K562 (cell line): ENCODE measurements around the gene DRAXIN. TPM values are rescaled to one million over a fixed set of nuclear protein-coding genes. Genes with fewer than 3 reads are reported as not detected.

ENCODE experiments used
- ATAC-seq: fragments of 200-7000 bp; cut with Tn5 transposase; 3 replicates; pipeline ENCODE4 v1.9.1; 2020; ENCODE audit warnings: moderate library complexity
- BruUV-seq: library from RNA; stranded (reverse); fragments of 400-500 nt; replicated peaks from 2 replicates; lab custom pipeline; 2021; lab: Mats Ljungman, UMichigan
- CTCF ChIA-PET: fragments of 300-600 bp; formaldehyde crosslinking; extraction: SDS; loops from one replicate; lab custom pipeline; 2021; ENCODE audit warnings: low intra/inter-chr PET ratio; lab: Yijun Ruan, JAX
- POLR2A ChIA-PET: fragments of 300-600, 350-650 bp; sonication (Branson Sonifier 250); formaldehyde crosslinking; extraction: SDS; loops from one replicate; lab custom pipeline; 2021; ENCODE audit warnings: antibody characterized with exemption, inconsistent platforms; lab: Yijun Ruan, JAX
- DNase-seq, 4 experiments: peaks; one replicate each; pipeline versions ENCODE4 v3.0.0 to v3.0.0-alpha.2; 2011 to 2018; ENCODE audit warnings: low spot score in 3 of 4, mixed read lengths in 3 of 4; ENCODE audit errors: extremely low read depth in 1 of 4
- FAIRE-seq: peaks from 2 replicates; lab custom pipeline; 2011; peaks lifted over from hg19 to GRCh38; lab: Jason Lieb, UNC
- H2AFZ ChIP-seq: 2 replicates; pipeline ENCODE4 v1.6.0; 2011; ENCODE audit warnings: low read depth, low read length, control low read depth, inconsistent platforms
- H3K27ac ChIP-seq: fragments of 200-600 bp; 3 replicates; pipeline ENCODE4 v1.8.0; 2011; ENCODE audit warnings: low read depth, mild to moderate bottlenecking, control low read depth, inconsistent platforms, low read length, moderate library complexity, mixed read lengths; ENCODE audit errors: extremely low read depth
- H3K27me3 ChIP-seq, 2 experiments: fragments of 300-600 bp in 1 of 2; 2 replicates in 1 of 2; 3 replicates in 1 of 2; pipeline versions ENCODE4 v1.6.0 to v1.8.0; 2011; ENCODE audit warnings: inconsistent platforms in 2 of 2, low read length in 2 of 2, mild to moderate bottlenecking in 1 of 2, mixed read lengths in 1 of 2, moderate library complexity in 1 of 2; ENCODE audit not compliant: control insufficient read depth in 2 of 2, insufficient read depth in 2 of 2
- H3K36me3 ChIP-seq: fragments of 300-600 bp; 3 replicates; pipeline ENCODE4 v1.8.0; 2011; ENCODE audit warnings: mild to moderate bottlenecking, low read length, inconsistent platforms; ENCODE audit not compliant: control insufficient read depth, insufficient read depth
- H3K4me1 ChIP-seq, 2 experiments: fragments of 200-600 bp in 1 of 2; replicated peaks in 1 of 2; 2 replicates in 1 of 2; 3 replicates in 1 of 2; pipeline versions ENCODE4 v1.5.1 to v1.8.0; 2011; ENCODE audit warnings: inconsistent platforms in 2 of 2, low read length in 2 of 2, mild to moderate bottlenecking in 1 of 2, mixed read lengths in 1 of 2, moderate library complexity in 1 of 2; ENCODE audit not compliant: control insufficient read depth in 2 of 2, insufficient read depth in 2 of 2
- H3K4me2 ChIP-seq: 2 replicates; pipeline ENCODE4 v1.6.1; 2011; ENCODE audit warnings: low read length, control low read depth, inconsistent platforms, mixed read lengths; ENCODE audit not compliant: insufficient read depth
- H3K4me3 ChIP-seq: fragments of 200-600 bp; sonication (generic), shearing (Covaris generic); 2 replicates; pipeline ENCODE4 v1.5.1; 2016; ENCODE audit warnings: control low read depth, inconsistent platforms
- H3K79me2 ChIP-seq: fragments of 200-600 bp; 3 replicates; pipeline ENCODE4 v1.8.0; 2011; ENCODE audit warnings: low read length, inconsistent platforms; ENCODE audit not compliant: control insufficient read depth, insufficient read depth
- H3K9ac ChIP-seq, 2 experiments: 2 replicates each; pipeline versions ENCODE4 v1.6.0 to v1.6.1; 2011; ENCODE audit warnings: low read depth in 2 of 2, low read length in 2 of 2, control low read depth in 1 of 2, inconsistent platforms in 1 of 2, mild to moderate bottlenecking in 1 of 2, mixed read lengths in 1 of 2; ENCODE audit not compliant: insufficient read depth in 1 of 2
- H3K9me1 ChIP-seq: one replicate; pipeline ENCODE4 v1.6.0; 2011; ENCODE audit warnings: inconsistent platforms, mild to moderate bottlenecking, low read length, moderate library complexity; ENCODE audit not compliant: control insufficient read depth, insufficient read depth
- H3K9me3 ChIP-seq: replicated peaks from 2 replicates; pipeline ENCODE4 v1.5.1; 2011; ENCODE audit warnings: low read depth, low read length, inconsistent platforms; ENCODE audit not compliant: control insufficient read depth, insufficient read depth
- H4K20me1 ChIP-seq: replicated peaks from 2 replicates; pipeline ENCODE4 v1.6.1; 2011; ENCODE audit warnings: low read length, inconsistent platforms, mixed read lengths; ENCODE audit not compliant: control insufficient read depth, insufficient read depth
- ARHGAP35 ChIP-seq: fragments of 450-650 bp; IDR thresholded peaks from 2 replicates; pipeline ENCODE4 v1.6.1; 2018; ENCODE audit not compliant: partially characterized antibody
- BCL6 ChIP-seq: fragments of 250-450 bp; sonication (Bioruptor Pico); IDR thresholded peaks from 2 replicates; pipeline ENCODE4 v1.4.0; 2020
- DEAF1 ChIP-seq: fragments of 450-650 bp; formaldehyde crosslinking; IDR thresholded peaks from 2 replicates; pipeline ENCODE4 v1.4.0; 2020; ENCODE audit warnings: mild to moderate bottlenecking, moderate library complexity
- EGR1 ChIP-seq: fragments of 450-650 bp; conservative IDR thresholded peaks from 2 replicates; pipeline ENCODE4 v1.6.1; 2017; ENCODE audit warnings: mild to moderate bottlenecking
- HNRNPH1 ChIP-seq: fragments of 200-400 bp; formaldehyde crosslinking; optimal IDR thresholded peaks from 2 replicates; pipeline ENCODE3; 2017; ENCODE audit warnings: low read depth, mild to moderate bottlenecking, low read length, moderate library complexity
- KLF13 ChIP-seq: fragments of 450-650 bp; IDR thresholded peaks from 2 replicates; pipeline ENCODE4 v1.6.1; 2016; ENCODE audit warnings: missing genetic modification characterization, low read depth, mild to moderate bottlenecking, missing compliant biosample characterization, moderate library complexity, borderline replicate concordance
- MBD2 ChIP-seq: sonication (generic); IDR thresholded peaks from 2 replicates; pipeline ENCODE4 v1.6.1; 2016; ENCODE audit warnings: low read depth, borderline replicate concordance
- NBN ChIP-seq: fragments of 450-650 bp; IDR thresholded peaks from 2 replicates; pipeline ENCODE4 v1.6.1; 2016; ENCODE audit warnings: low read depth, mild to moderate bottlenecking
- SMAD4 ChIP-seq: fragments of 250-450 bp; sonication (Bioruptor Pico); conservative IDR thresholded peaks from 2 replicates; pipeline ENCODE4 v1.8.0; 2021; ENCODE audit warnings: inconsistent platforms, mild to moderate bottlenecking, moderate library complexity
- WGBS: fragments of 100-300 bp; shearing (Covaris generic); methylation state at CpG from one replicate; pipeline ENCODE4 v1.1.6; 2016; ENCODE audit warnings: low coverage, mixed read lengths; ENCODE audit not compliant: insufficient coverage; ENCODE audit errors: missing lambda C conversion rate; 5-methylcytosine and 5-hydroxymethylcytosine counted together
- in situ Hi-C: fragments of 300-500 bp; cut with MboI; formaldehyde crosslinking; loops from 4 replicates; pipeline ENCODE4 v1.15.0; 2018; ENCODE audit warnings: inconsistent platforms, mixed read lengths
- intact Hi-C: fragments of 100-400 bp; cut with micrococcal nuclease; formaldehyde crosslinking; loops from 2 replicates; pipeline ENCODE4 v1.14.2; 2022
- polyA plus RNA-seq, 8 experiments: library from polyadenylated mRNA; depleted of rRNA in 4 of 8; stranded (reverse) in 5 of 8; unstranded in 3 of 8; fragments of >200 nt; fragmentation: Nextera tagmentation in 2 of 8; fragmentation: Illumina TruSeq in 1 of 8; extraction: Ambion mirVana in 2 of 8; extraction: Trizol in 1 of 8; gene quantifications; 2 replicates each; pipeline versions ENCODE4 v1.2.1 to v1.2.3, GENCODE V29; 2011 to 2014; ENCODE audit warnings: inconsistent platforms in 1 of 8, missing spikeins in 1 of 8
- total RNA-seq, 7 experiments: library from RNA; depleted of rRNA in 6 of 7; stranded (reverse); fragments of >200 nt in 6 of 7; fragmentation: Illumina TruSeq in 2 of 7; extraction: Trizol in 2 of 7; gene quantifications; 2 replicates each; pipeline versions ENCODE4 v1.2.1 to v1.2.3, GENCODE V29; 2011 to 2021; ENCODE audit warnings: low replicate concordance in 1 of 7

DRAXIN gene
- total and polyA plus RNA-seq, 9 of the 15 experiments (the other 6 are each of a cell fraction or from before 2014, with no cell fraction given) = 0.01 to 0.04 (median 0.01) TPM; not detected in 6

- Histone ChIP-seq H3K27me3 (no peaks in the 10 kb centered on the region), H3K27ac (no peak overlapping the region), H2AFZ (no peak overlapping the region), H3K9ac (peak overlapping the region in 1 of 2 experiments; percentile 6; a peak in 1 of 4 replicates), H3K36me3 (peaks cover 16% of the 10 kb centered on the region), H3K4me2 (no peak overlapping the region), H3K9me3 (no peaks in the 10 kb centered on the region), H3K79me2 (peaks cover 22% of the 10 kb centered on the region), H4K20me1 (no peaks in the 10 kb centered on the region), H3K4me1 (peaks cover 11 to 26% of the 10 kb centered on the region in 2 experiments), H3K4me3 (no peak overlapping the region), H3K9me1 (peaks cover 4% of the 10 kb centered on the region)
- in situ Hi-C loops (no loop called here), intact Hi-C loops (no loop called here)
- no TSS peak for BruUV-seq
- CTCF ChIA-PET = no interaction called here
- TF ChIP-seq SMAD4 = no peak
- no peak for TF ChIP-seq EGR1
- TF ChIP-seq ARHGAP35 = no peak
- TF ChIP-seq NBN = no peak
- no peak for TF ChIP-seq HNRNPH1
- no peak for TF ChIP-seq MBD2
- TF ChIP-seq BCL6 (CRISPR knock-in tag) = no peak
- no peak for TF ChIP-seq DEAF1 (CRISPR knock-in tag)
- no peak for TF ChIP-seq KLF13 (tag)
- no peak for FAIRE-seq
- 67% methylated on average over 1 of the region's 1 CpG for WGBS
- no peak for ATAC-seq
- POLR2A ChIA-PET = interaction anchor here (0.7 to 3.3 kb wide), 9 partner anchors 7 to 227 kb away, joined by 3 to 40 read pairs (median 8); no protein-coding TSS in a partner anchor
- DNase-seq = no peak
Measured at GRCh38 chr1:11682799-11683198, 8.7 kb upstream of the DRAXIN start.
